Neural cell (in vitro differentiated cells): ENCODE measurements around the gene IQCN.
A peak's percentile ranks its signal among the peaks of the same experiment; 100 is the strongest.

Source experiments
- EP300 ChIP-seq: fragments of 450-650 bp; conservative IDR thresholded peaks from 2 replicates; pipeline ENCODE4 v1.6.1; 2014; ENCODE audit warnings: antibody characterized with exemption, mild to moderate bottlenecking, moderate library complexity; ENCODE audit not compliant: poor library complexity, severe bottlenecking
- EZH2 ChIP-seq: fragments of 200-600, 300-800 bp; shearing (Covaris generic), sonication (generic); IDR thresholded peaks from 2 replicates; pipeline ENCODE4 v1.6.1; 2014; ENCODE audit warnings: antibody characterized with exemption, low read length, borderline replicate concordance, mild to moderate bottlenecking; ENCODE audit not compliant: insufficient read depth, poor library complexity, severe bottlenecking
- MXI1 ChIP-seq: fragments of 450-650 bp; conservative IDR thresholded peaks from 2 replicates; pipeline ENCODE4 v1.6.1; 2014; ENCODE audit warnings: antibody characterized with exemption, mild to moderate bottlenecking; ENCODE audit not compliant: poor library complexity, severe bottlenecking
- POLR2AphosphoS5 ChIP-seq: IDR thresholded peaks from 2 replicates; pipeline ENCODE4 v1.6.1; 2012
- RAD21 ChIP-seq: fragments of 450-650 bp; conservative IDR thresholded peaks from 2 replicates; pipeline ENCODE4 v1.6.1; 2014; ENCODE audit warnings: antibody characterized with exemption, mild to moderate bottlenecking, moderate library complexity
- TF ChIP-seq, protein P1 (sequence below): fragments of 450-650 bp; IDR thresholded peaks from 2 replicates; pipeline ENCODE4 v1.5.1; 2014; ENCODE audit warnings: antibody characterized with exemption, mild to moderate bottlenecking, moderate library complexity; ENCODE audit not compliant: poor library complexity, severe bottlenecking
- TF ChIP-seq, protein P2 (sequence below): IDR thresholded peaks from 2 replicates; pipeline ENCODE4 v1.6.1; 2012; ENCODE audit warnings: borderline replicate concordance

DNA sequence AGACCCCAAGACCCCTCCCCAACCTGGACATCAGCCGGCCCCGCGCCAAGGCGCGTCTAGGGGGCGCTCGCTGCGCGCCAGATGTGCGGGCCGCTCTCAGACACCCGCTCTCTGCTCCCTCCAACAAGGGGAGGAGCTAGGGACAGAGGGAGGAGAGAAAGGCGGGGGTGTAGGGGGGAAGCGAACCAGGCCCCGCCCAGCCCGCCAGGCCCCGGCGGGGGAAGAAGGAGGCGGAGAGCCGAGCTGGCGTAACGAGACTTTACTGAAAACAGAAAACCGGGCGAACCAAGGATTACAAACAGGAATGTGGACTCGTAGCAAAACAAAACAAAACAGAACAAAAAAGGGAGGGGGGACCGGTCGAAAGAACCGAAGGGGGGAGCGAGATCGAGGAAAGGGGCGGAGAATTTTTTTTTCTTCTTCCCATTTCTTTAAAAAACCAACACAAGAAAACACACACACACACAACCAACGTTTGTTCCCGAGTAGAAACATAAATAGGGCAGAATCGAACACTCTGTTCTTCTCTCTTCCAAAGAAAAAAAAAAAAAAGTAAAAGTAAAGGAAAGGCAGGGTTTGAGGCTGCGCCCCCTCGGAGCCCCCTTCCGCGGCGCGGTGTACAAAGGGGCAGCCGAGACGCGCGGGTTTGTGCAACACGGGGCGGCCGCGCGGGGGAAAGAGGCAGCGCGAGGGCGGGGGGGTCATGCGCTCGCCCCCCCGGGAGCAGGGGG is 5.4 kb upstream of the IQCN start:
- TF ChIP-seq, protein P1, sequence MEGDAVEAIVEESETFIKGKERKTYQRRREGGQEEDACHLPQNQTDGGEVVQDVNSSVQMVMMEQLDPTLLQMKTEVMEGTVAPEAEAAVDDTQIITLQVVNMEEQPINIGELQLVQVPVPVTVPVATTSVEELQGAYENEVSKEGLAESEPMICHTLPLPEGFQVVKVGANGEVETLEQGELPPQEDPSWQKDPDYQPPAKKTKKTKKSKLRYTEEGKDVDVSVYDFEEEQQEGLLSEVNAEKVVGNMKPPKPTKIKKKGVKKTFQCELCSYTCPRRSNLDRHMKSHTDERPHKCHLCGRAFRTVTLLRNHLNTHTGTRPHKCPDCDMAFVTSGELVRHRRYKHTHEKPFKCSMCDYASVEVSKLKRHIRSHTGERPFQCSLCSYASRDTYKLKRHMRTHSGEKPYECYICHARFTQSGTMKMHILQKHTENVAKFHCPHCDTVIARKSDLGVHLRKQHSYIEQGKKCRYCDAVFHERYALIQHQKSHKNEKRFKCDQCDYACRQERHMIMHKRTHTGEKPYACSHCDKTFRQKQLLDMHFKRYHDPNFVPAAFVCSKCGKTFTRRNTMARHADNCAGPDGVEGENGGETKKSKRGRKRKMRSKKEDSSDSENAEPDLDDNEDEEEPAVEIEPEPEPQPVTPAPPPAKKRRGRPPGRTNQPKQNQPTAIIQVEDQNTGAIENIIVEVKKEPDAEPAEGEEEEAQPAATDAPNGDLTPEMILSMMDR: peak; percentile 99
- peak; percentile 94 for TF ChIP-seq RAD21
- no peak for TF ChIP-seq MXI1
- no peak for TF ChIP-seq EZH2
- TF ChIP-seq EP300: peak; percentile 3
- TF ChIP-seq, protein P2, sequence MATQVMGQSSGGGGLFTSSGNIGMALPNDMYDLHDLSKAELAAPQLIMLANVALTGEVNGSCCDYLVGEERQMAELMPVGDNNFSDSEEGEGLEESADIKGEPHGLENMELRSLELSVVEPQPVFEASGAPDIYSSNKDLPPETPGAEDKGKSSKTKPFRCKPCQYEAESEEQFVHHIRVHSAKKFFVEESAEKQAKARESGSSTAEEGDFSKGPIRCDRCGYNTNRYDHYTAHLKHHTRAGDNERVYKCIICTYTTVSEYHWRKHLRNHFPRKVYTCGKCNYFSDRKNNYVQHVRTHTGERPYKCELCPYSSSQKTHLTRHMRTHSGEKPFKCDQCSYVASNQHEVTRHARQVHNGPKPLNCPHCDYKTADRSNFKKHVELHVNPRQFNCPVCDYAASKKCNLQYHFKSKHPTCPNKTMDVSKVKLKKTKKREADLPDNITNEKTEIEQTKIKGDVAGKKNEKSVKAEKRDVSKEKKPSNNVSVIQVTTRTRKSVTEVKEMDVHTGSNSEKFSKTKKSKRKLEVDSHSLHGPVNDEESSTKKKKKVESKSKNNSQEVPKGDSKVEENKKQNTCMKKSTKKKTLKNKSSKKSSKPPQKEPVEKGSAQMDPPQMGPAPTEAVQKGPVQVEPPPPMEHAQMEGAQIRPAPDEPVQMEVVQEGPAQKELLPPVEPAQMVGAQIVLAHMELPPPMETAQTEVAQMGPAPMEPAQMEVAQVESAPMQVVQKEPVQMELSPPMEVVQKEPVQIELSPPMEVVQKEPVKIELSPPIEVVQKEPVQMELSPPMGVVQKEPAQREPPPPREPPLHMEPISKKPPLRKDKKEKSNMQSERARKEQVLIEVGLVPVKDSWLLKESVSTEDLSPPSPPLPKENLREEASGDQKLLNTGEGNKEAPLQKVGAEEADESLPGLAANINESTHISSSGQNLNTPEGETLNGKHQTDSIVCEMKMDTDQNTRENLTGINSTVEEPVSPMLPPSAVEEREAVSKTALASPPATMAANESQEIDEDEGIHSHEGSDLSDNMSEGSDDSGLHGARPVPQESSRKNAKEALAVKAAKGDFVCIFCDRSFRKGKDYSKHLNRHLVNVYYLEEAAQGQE: no peak
- TF ChIP-seq POLR2AphosphoS5: peak; percentile 87
